ENCODE results near the gene VANGL1.

Gene VANGL1

GRCh38 chr1:115706587-115707425 lies 65.0 kb downstream of the VANGL1 start:
- no peak for DNase-seq

GRCh38 chr1:115710859-115711624 lies 69.3 kb downstream of the VANGL1 start:
- no peak for DNase-seq

GRCh38 chr1:115712911-115713609 lies 71.3 kb downstream of the VANGL1 start:
- no peak for DNase-seq

GRCh38 chr1:115713906-115714305 lies 72.1 kb downstream of the VANGL1 start:
- no peak for DNase-seq

GRCh38 chr1:115714572-115715141 lies 72.9 kb downstream of the VANGL1 start:
- no peak for DNase-seq

- DNase-seq = peak; percentile 34 to 37
These were observed 75.8 kb downstream of the VANGL1 start for GRCh38 chr1:115717541-115717940.

GRCh38 chr1:115718011-115718754 lies 76.4 kb downstream of the VANGL1 start:
- no peak for DNase-seq

GRCh38 chr1:115719285-115719684 lies 77.5 kb downstream of the VANGL1 start:
- no peak for DNase-seq

- no peak for DNase-seq
These were observed 80.5 kb downstream of the VANGL1 start for GRCh38 chr1:115722221-115722620.

GRCh38 chr1:115723756-115724155 lies 82.0 kb downstream of the VANGL1 start:
- no peak for DNase-seq

- no peak for DNase-seq
These were observed 83.8 kb downstream of the VANGL1 start for GRCh38 chr1:115725600-115725999.

- no peak for DNase-seq
These were observed 84.4 kb downstream of the VANGL1 start for GRCh38 chr1:115726161-115726560.

GRCh38 chr1:115726570-115726969 lies 84.8 kb downstream of the VANGL1 start:
- no peak for DNase-seq

- DNase-seq = no peak
These were observed 86.0 kb downstream of the VANGL1 start for GRCh38 chr1:115727706-115728249.

GRCh38 chr1:115728341-115728740 lies 86.6 kb downstream of the VANGL1 start:
- no peak for DNase-seq

GRCh38 chr1:115729756-115730155 lies 88.0 kb downstream of the VANGL1 start:
- no peak for DNase-seq

- DNase-seq = no peak
These were observed 90.5 kb downstream of the VANGL1 start for GRCh38 chr1:115732316-115732715.

GRCh38 chr1:115740811-115741210 lies 99.0 kb downstream of the VANGL1 start:
- DNase-seq = no peak

GRCh38 chr1:115744646-115745275 lies 103.0 kb downstream of the VANGL1 start:
- no peak for DNase-seq

GRCh38 chr1:115746021-115746690 lies 104.4 kb downstream of the VANGL1 start:
- no peak for DNase-seq
